K562 (cell line): ENCODE data around the gene CPA3. TPM values are rescaled to one million over a fixed set of nuclear protein-coding genes. Genes with fewer than 3 reads are reported as not detected.

Experiments
- ATAC-seq: fragments of 200-7000 bp; cut with Tn5 transposase; 3 replicates; pipeline ENCODE4 v1.9.1; 2020; ENCODE audit warnings: moderate library complexity
- BruUV-seq: library from RNA; stranded (reverse); fragments of 400-500 nt; replicated peaks from 2 replicates; lab custom pipeline; 2021; lab: Mats Ljungman, UMichigan
- CTCF ChIA-PET: fragments of 300-600 bp; formaldehyde crosslinking; extraction: SDS; loops from one replicate; lab custom pipeline; 2021; ENCODE audit warnings: low intra/inter-chr PET ratio; lab: Yijun Ruan, JAX
- POLR2A ChIA-PET: fragments of 300-600, 350-650 bp; sonication (Branson Sonifier 250); formaldehyde crosslinking; extraction: SDS; loops from one replicate; lab custom pipeline; 2021; ENCODE audit warnings: antibody characterized with exemption, inconsistent platforms; lab: Yijun Ruan, JAX
- DNase-seq, 4 experiments: peaks; one replicate each; pipeline versions ENCODE4 v3.0.0 to v3.0.0-alpha.2; 2011 to 2018; ENCODE audit warnings: low spot score in 3 of 4, mixed read lengths in 3 of 4; ENCODE audit errors: extremely low read depth in 1 of 4
- FAIRE-seq: peaks from 2 replicates; lab custom pipeline; 2011; peaks lifted over from hg19 to GRCh38; lab: Jason Lieb, UNC
- H2AFZ ChIP-seq: 2 replicates; pipeline ENCODE4 v1.6.0; 2011; ENCODE audit warnings: low read depth, low read length, control low read depth, inconsistent platforms
- H3K27ac ChIP-seq: fragments of 200-600 bp; 3 replicates; pipeline ENCODE4 v1.8.0; 2011; ENCODE audit warnings: low read depth, mild to moderate bottlenecking, control low read depth, inconsistent platforms, low read length, moderate library complexity, mixed read lengths; ENCODE audit errors: extremely low read depth
- H3K27me3 ChIP-seq, 2 experiments: fragments of 300-600 bp in 1 of 2; 2 replicates in 1 of 2; 3 replicates in 1 of 2; pipeline versions ENCODE4 v1.6.0 to v1.8.0; 2011; ENCODE audit warnings: inconsistent platforms in 2 of 2, low read length in 2 of 2, mild to moderate bottlenecking in 1 of 2, mixed read lengths in 1 of 2, moderate library complexity in 1 of 2; ENCODE audit not compliant: control insufficient read depth in 2 of 2, insufficient read depth in 2 of 2
- H3K36me3 ChIP-seq: fragments of 300-600 bp; 3 replicates; pipeline ENCODE4 v1.8.0; 2011; ENCODE audit warnings: mild to moderate bottlenecking, low read length, inconsistent platforms; ENCODE audit not compliant: control insufficient read depth, insufficient read depth
- H3K4me1 ChIP-seq, 2 experiments: fragments of 200-600 bp in 1 of 2; replicated peaks in 1 of 2; 2 replicates in 1 of 2; 3 replicates in 1 of 2; pipeline versions ENCODE4 v1.5.1 to v1.8.0; 2011; ENCODE audit warnings: inconsistent platforms in 2 of 2, low read length in 2 of 2, mild to moderate bottlenecking in 1 of 2, mixed read lengths in 1 of 2, moderate library complexity in 1 of 2; ENCODE audit not compliant: control insufficient read depth in 2 of 2, insufficient read depth in 2 of 2
- H3K4me2 ChIP-seq: 2 replicates; pipeline ENCODE4 v1.6.1; 2011; ENCODE audit warnings: low read length, control low read depth, inconsistent platforms, mixed read lengths; ENCODE audit not compliant: insufficient read depth
- H3K4me3 ChIP-seq: fragments of 200-600 bp; sonication (generic), shearing (Covaris generic); 2 replicates; pipeline ENCODE4 v1.5.1; 2016; ENCODE audit warnings: control low read depth, inconsistent platforms
- H3K79me2 ChIP-seq: fragments of 200-600 bp; 3 replicates; pipeline ENCODE4 v1.8.0; 2011; ENCODE audit warnings: low read length, inconsistent platforms; ENCODE audit not compliant: control insufficient read depth, insufficient read depth
- H3K9ac ChIP-seq, 2 experiments: 2 replicates each; pipeline versions ENCODE4 v1.6.0 to v1.6.1; 2011; ENCODE audit warnings: low read depth in 2 of 2, low read length in 2 of 2, control low read depth in 1 of 2, inconsistent platforms in 1 of 2, mild to moderate bottlenecking in 1 of 2, mixed read lengths in 1 of 2; ENCODE audit not compliant: insufficient read depth in 1 of 2
- H3K9me1 ChIP-seq: one replicate; pipeline ENCODE4 v1.6.0; 2011; ENCODE audit warnings: inconsistent platforms, mild to moderate bottlenecking, low read length, moderate library complexity; ENCODE audit not compliant: control insufficient read depth, insufficient read depth
- H3K9me3 ChIP-seq: replicated peaks from 2 replicates; pipeline ENCODE4 v1.5.1; 2011; ENCODE audit warnings: low read depth, low read length, inconsistent platforms; ENCODE audit not compliant: control insufficient read depth, insufficient read depth
- H4K20me1 ChIP-seq: replicated peaks from 2 replicates; pipeline ENCODE4 v1.6.1; 2011; ENCODE audit warnings: low read length, inconsistent platforms, mixed read lengths; ENCODE audit not compliant: control insufficient read depth, insufficient read depth
- CAMTA2 ChIP-seq: fragments of 250-450 bp; sonication (Bioruptor Pico); conservative IDR thresholded peaks from 2 replicates; pipeline ENCODE4 v1.5.1; 2022
- CHD2 ChIP-seq: IDR thresholded peaks from 2 replicates; pipeline ENCODE4 v1.6.1; 2011; ENCODE audit warnings: low read depth, low read length
- HINFP ChIP-seq: fragments of 450-650 bp; conservative IDR thresholded peaks from 2 replicates; pipeline ENCODE4 v1.6.1; 2016; ENCODE audit warnings: missing genetic modification characterization, low read depth, mild to moderate bottlenecking, control low read depth, missing compliant biosample characterization
- MECOM ChIP-seq: fragments of 250-450 bp; sonication (Bioruptor Pico); IDR thresholded peaks from 2 replicates; pipeline ENCODE4 v1.8.0; 2022; ENCODE audit warnings: inconsistent platforms
- MEF2D ChIP-seq: conservative IDR thresholded peaks from 2 replicates; pipeline ENCODE4 v1.6.1; 2016; ENCODE audit warnings: low read depth, missing genetic modification characterization, missing compliant biosample characterization
- NBN ChIP-seq: fragments of 450-650 bp; IDR thresholded peaks from 2 replicates; pipeline ENCODE4 v1.6.1; 2016; ENCODE audit warnings: low read depth, mild to moderate bottlenecking
- TBP ChIP-seq: optimal IDR thresholded peaks from 2 replicates; pipeline ENCODE3; 2011; ENCODE audit warnings: low read depth, low read length, improper control_type of control experiment
- ZNF408 ChIP-seq: fragments of 250-450 bp; sonication (Bioruptor Pico); IDR thresholded peaks from 2 replicates; pipeline ENCODE4 v1.4.0; 2020; ENCODE audit warnings: low read depth, mild to moderate bottlenecking, moderate library complexity
- ZNF695 ChIP-seq: fragments of 450-650 bp; formaldehyde crosslinking; IDR thresholded peaks from 2 replicates; pipeline ENCODE4 v1.4.0; 2020; ENCODE audit warnings: mild to moderate bottlenecking, moderate library complexity
- WGBS: fragments of 100-300 bp; shearing (Covaris generic); methylation state at CpG from one replicate; pipeline ENCODE4 v1.1.6; 2016; ENCODE audit warnings: low coverage, mixed read lengths; ENCODE audit not compliant: insufficient coverage; ENCODE audit errors: missing lambda C conversion rate; 5-methylcytosine and 5-hydroxymethylcytosine counted together
- in situ Hi-C: fragments of 300-500 bp; cut with MboI; formaldehyde crosslinking; loops from 4 replicates; pipeline ENCODE4 v1.15.0; 2018; ENCODE audit warnings: inconsistent platforms, mixed read lengths
- intact Hi-C: fragments of 100-400 bp; cut with micrococcal nuclease; formaldehyde crosslinking; loops from 2 replicates; pipeline ENCODE4 v1.14.2; 2022
- polyA plus RNA-seq, 8 experiments: library from polyadenylated mRNA; depleted of rRNA in 4 of 8; stranded (reverse) in 5 of 8; unstranded in 3 of 8; fragments of >200 nt; fragmentation: Nextera tagmentation in 2 of 8; fragmentation: Illumina TruSeq in 1 of 8; extraction: Ambion mirVana in 2 of 8; extraction: Trizol in 1 of 8; gene quantifications; 2 replicates each; pipeline versions ENCODE4 v1.2.1 to v1.2.3, GENCODE V29; 2011 to 2014; ENCODE audit warnings: inconsistent platforms in 1 of 8, missing spikeins in 1 of 8
- total RNA-seq, 7 experiments: library from RNA; depleted of rRNA in 6 of 7; stranded (reverse); fragments of >200 nt in 6 of 7; fragmentation: Illumina TruSeq in 2 of 7; extraction: Trizol in 2 of 7; gene quantifications; 2 replicates each; pipeline versions ENCODE4 v1.2.1 to v1.2.3, GENCODE V29; 2011 to 2021; ENCODE audit warnings: low replicate concordance in 1 of 7
- TF ChIP-seq, protein P1 (sequence below): sonication (generic); formaldehyde crosslinking; IDR thresholded peaks from 2 replicates; pipeline ENCODE4 v1.8.0; 2022; ENCODE audit warnings: mild to moderate bottlenecking, missing genetic modification reagents, borderline replicate concordance

Gene CPA3
- total and polyA plus RNA-seq, 9 of the 15 experiments (the other 6 are each of a cell fraction or from before 2014, with no cell fraction given) = not detected

- H3K79me2 ChIP-seq = no peaks in the 10 kb centered on the region
- DNase-seq (no peak), ATAC-seq (no peak), FAIRE-seq (no peak)
- no peak overlapping the region for H3K4me2 ChIP-seq
- H3K9ac ChIP-seq = no peak overlapping the region
- CTCF ChIA-PET = no interaction called here
- H2AFZ ChIP-seq = no peak overlapping the region
- no peaks in the 10 kb centered on the region for H3K36me3 ChIP-seq
- H4K20me1 ChIP-seq = no peaks in the 10 kb centered on the region
- H3K9me1 ChIP-seq = no peaks in the 10 kb centered on the region
- no peaks in the 10 kb centered on the region for H3K9me3 ChIP-seq
- no peaks in the 10 kb centered on the region for H3K27me3 ChIP-seq
- in situ Hi-C loops = no loop called here
- POLR2A ChIA-PET = no interaction called here
- TF ChIP-seq CHD2 (no peak), ZNF408 (CRISPR knock-in tag) (no peak), HINFP (tag) (no peak), MEF2D (tag) (no peak), ZNF695 (no peak), TBP (no peak), NBN (no peak), MECOM (CRISPR knock-in tag) (no peak), CAMTA2 (CRISPR knock-in tag) (no peak)
- TF ChIP-seq, protein P1, sequence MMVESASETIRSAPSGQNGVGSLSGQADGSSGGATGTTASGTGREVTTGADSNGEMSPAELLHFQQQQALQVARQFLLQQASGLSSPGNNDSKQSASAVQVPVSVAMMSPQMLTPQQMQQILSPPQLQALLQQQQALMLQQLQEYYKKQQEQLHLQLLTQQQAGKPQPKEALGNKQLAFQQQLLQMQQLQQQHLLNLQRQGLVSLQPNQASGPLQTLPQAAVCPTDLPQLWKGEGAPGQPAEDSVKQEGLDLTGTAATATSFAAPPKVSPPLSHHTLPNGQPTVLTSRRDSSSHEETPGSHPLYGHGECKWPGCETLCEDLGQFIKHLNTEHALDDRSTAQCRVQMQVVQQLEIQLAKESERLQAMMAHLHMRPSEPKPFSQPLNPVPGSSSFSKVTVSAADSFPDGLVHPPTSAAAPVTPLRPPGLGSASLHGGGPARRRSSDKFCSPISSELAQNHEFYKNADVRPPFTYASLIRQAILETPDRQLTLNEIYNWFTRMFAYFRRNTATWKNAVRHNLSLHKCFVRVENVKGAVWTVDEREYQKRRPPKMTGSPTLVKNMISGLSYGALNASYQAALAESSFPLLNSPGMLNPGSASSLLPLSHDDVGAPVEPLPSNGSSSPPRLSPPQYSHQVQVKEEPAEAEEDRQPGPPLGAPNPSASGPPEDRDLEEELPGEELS (CRISPR knock-in tag) = no peak
- no peak overlapping the region for H3K27ac ChIP-seq
- WGBS = 0% methylated on average over 2 of the region's 2 CpGs
- intact Hi-C loops = no loop called here
- H3K4me1 ChIP-seq = no peaks in the 10 kb centered on the region
- H3K4me3 ChIP-seq = no peak overlapping the region
- BruUV-seq = no TSS peak
These were observed 48.7 kb upstream of the CPA3 start for GRCh38 chr3:148816427-148816826.
